COLO668 (cell line): ENCODE measurements around the gene FCRL1.

Experiments
- DNase-seq: peaks from one replicate; lab custom pipeline; 2025; ENCODE audit not compliant: unreplicated experiment; lab: John Stamatoyannopoulos, UW

Gene FCRL1

GRCh38 chr1:157806431-157807149 lies 13.3 kb downstream of the FCRL1 start:
- DNase-seq = no peak

GRCh38 chr1:157803851-157804250 lies 16.1 kb downstream of the FCRL1 start:
- no peak for DNase-seq

GRCh38 chr1:157799996-157800395 lies 19.9 kb downstream of the FCRL1 start:
- DNase-seq = no peak

DNA sequence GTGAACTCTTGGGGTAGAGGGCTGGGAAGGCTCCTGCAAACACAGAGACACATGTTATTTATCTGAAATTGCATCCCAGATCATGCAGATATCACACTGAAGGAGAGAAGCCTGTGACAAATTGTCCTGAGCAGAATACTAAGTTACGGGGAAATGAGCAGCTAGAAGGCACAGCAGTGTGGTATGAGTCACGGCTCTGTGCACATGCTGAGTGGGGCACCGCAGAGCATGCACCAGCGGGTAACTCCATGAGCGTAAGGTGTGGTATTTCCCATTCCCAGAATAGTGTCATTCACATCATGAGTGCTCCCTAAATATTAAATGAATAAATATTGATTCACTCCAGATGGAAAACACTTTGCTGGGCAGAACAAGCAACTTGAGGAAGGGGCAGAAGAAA lies 21.7 kb downstream of the FCRL1 start:
- DNase-seq = no peak

- DNase-seq = no peak
Observed at GRCh38 chr1:157785248-157785647, 34.7 kb downstream of the FCRL1 start.

- DNase-seq = no peak
Observed at GRCh38 chr1:157784801-157785200, 35.1 kb downstream of the FCRL1 start.

- no peak for DNase-seq
Observed at GRCh38 chr1:157782931-157783330, 37.0 kb downstream of the FCRL1 start.

DNA sequence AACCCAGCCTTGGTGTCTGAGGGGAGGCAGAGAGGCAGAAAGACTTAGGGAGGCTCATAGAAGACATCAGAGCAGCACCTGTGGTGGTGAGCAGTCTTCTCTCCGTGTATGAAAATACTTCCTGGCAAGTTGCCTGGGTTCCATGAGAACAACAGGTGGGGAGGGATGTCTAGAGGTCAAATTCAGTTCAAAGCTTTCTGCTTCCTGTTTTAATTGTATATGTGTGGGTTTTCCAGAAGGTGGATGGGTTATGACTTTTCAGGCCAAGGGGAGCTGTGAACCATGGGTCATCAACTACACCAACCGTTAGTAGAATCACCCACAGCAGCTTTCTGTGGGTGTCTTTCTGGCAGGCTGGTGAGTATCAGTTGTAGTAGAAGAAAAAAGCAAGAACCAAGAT lies 38.9 kb downstream of the FCRL1 start:
- DNase-seq = no peak

DNA sequence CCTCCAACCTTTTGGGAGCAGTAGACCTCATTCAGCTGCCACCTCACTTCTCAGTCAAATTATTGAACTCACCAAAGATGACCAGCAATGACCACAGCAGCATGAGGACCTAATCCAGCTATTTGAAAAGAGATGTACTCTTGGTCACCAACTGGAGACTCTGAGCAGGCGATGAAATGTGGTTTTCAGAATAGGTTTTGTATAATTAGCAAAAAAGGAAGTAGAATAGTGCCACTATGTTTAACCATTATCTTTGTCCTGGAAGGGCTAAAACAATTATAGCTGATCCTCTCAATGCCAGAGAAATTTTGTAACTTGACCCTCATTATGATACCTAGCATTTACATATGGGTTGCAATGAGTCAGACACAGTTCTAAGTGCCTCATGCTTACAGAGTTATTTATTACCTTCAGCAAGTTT lies 42.9 kb downstream of the FCRL1 start, which contains the start of gene FCRL2:
Gene FCRL2, minus strand, starts transcription at position 162 of the 421 bp plus-strand sequence. Its CDS starts 59 bp downstream, at position 103.
- no peak for DNase-seq

DNA sequence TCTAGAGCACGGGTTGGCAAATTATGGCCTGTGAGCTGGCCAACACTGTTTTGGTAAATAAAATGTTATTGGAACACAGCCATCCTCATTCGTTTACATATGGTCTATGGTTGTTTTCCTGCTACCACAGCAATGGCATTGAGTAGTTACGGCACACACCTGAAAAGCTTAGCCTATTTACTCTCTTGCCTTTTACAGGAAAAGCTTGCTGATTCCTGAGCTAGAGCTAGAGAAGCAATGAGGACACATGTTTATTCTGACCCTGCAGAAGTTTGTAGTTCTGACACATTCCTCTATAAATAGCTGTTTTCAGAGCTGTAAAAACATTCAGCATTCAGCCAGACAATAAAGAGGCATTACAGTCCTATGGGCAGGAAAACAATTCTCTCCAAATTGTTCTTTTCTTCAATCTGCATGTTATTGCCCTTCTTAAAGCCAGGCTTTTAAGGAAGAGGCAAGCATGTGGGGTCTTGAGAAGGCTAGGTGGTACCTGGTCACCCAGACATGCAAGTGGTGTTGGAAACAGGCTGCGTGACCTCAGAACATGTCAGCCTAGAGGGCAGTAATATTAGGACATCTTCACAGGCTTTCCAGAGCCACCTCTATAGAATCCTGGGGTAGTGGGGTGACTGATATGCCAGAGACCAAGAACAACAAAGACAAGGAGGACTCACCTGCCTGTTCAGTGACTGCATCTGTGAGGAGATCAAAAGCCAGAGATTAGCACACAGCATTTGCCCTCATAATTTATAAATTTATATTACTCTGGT lies 44.6 kb downstream of the FCRL1 start:
- DNase-seq = no peak

DNA sequence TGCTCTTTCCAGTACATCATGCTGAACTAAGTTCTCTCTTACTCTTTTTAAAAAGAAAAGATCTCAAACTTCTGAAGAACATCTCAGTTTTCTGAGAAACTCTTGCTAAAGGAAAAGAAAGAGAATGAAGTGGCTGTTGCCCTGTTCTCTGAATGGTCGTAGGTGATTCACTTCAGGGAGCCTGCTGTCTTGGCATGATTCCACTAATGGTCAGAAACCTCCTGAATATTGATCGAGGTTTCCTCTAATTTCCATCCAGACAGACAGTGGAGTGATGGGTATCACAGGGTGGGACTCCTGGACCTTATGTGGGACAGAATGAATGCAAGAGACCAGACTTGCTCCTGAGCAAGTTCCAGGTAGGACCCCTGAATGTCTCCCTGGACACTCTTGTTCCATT lies 45.5 kb downstream of the FCRL1 start:
- no peak for DNase-seq

DNA sequence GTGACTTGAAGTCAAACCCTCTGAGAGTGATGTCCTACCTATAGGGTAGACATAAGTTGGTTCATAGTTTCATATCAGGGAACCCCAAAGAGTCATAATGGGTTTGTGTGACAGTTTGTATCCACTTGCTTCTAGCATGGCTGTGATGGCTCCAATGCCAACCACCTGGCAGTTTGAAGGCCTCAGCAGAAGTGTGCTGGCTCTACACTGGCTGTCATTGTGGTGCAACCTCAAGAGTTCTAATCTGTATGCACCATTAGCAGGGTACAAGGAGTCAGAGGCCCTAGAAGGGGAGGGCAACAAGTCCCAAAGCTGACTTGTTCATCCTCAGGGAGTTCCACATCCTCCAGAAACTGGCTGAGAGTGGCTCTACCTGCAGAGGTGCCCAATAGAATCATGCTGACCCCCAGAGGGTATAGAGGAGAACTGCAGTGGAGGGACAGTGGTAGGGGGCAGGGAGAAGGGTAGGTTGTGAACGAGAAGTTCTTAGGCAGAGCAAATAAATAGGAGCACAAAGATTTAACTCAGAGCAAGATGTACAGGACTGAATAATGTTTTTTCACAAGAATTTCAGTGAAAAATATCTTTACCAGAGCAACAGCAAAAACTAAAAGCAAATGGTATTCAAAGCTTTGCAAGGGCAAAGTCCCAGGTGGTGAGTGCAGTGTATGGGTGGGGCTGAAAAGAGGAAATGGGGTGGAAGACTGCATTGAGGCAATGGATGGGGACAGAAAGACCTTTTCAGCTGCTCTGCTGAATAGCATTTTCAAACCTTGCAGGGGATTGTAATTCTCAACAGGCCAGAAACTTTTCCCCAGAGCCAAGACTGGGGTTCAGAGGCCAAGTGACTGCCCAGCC lies 46.2 kb downstream of the FCRL1 start:
- DNase-seq = no peak

DNA sequence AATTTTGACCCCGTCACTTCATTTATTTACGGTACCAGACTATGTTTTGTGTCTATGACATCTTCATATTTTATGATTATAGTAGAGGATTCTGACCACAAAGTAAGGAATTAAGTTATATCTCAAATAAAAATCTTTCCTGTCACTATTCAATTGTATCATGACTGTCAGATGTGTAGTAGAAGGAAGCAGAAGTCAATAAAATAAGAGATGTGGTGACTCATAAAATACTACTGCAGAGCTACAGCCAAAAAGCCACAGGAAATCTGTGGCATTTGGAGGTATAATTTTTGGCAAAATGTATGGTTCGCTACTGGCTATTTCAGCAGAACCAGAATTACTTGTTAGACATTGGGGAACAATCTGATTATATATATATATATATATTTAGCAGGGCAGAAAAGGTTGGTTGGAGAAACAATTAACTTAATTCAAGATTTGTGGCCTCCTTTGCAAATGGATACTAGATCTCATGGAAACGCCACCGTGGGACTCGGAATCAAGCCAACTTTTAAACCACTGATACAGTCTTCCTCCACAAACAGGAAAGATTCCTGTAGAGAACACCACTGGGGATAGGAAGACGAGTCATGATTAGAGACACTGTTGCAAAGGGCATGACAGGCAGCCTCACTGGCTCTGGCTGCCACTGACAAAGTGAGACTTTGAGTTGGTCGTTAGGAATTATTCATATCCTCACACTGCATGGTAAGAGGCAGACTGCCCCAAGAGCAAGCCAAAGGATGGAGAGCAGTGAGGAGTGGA lies 48.1 kb downstream of the FCRL1 start:
- no peak for DNase-seq

- DNase-seq = no peak
Observed at GRCh38 chr1:157770442-157771043, 49.4 kb downstream of the FCRL1 start.

- no peak for DNase-seq
Observed at GRCh38 chr1:157766792-157767191, 53.1 kb downstream of the FCRL1 start.

DNA sequence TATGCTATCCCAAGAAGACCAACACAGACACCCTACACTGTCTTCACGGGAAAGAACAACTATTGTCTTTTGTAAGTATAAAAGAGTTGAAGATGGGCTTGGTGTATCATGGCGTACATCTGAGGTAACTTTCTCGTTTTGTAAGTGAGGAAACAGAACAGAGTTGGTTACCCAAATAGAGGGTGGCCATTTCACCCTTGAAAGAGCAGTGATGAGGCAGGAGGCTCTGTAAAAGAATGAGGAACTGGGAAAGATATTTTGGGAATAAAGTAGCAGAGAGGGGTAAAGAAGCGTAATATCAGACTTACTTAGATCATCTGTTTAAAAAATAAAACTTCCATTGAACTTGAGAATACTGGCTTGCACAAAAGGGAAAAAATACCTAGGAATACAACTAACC lies 61.9 kb downstream of the FCRL1 start:
- DNase-seq = no peak

GRCh38 chr1:157753611-157754010 lies 66.3 kb downstream of the FCRL1 start:
- no peak for DNase-seq

GRCh38 chr1:157751283-157751682 lies 68.6 kb downstream of the FCRL1 start:
- DNase-seq = no peak

DNA sequence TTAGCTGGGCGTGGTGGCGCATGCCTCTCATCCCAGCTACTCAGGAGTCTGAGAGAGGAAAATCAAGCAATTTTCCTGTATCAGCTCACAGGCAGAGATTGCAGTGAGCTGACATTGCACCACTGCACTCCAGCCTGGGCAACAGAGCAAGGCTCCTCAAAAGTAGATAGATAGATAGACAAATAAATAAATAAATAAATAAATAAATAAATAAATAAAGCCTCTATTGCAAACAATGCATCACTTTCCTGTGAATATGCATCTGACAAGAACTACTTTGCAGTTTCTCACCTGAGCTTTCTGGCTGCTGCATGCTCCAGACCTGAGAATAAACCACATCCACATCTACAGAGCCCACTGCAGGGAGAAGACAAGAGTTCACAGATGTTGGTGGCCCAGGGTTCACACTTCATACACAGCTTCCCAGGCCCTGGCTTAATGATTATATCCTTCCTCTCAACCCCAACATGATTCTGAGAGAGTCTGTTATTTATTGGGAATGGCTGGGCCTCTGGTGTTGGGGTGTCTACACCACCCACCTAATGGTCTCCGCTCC lies 71.6 kb downstream of the FCRL1 start:
- no peak for DNase-seq
